Upper lobe of left lung (tissue), 4 donors: ENCODE data around the gene BET1L.

ENCODE experiments used
- CTCF ChIP-seq, 6 experiments: fragments of 450-650 bp in 4 of 6; fragments of 200-600 bp in 2 of 6; sonication (generic) in 2 of 6; IDR thresholded peaks; one replicate each; pipeline ENCODE4 v1.5.1; 2016 to 2019; ENCODE audit warnings: antibody characterized with exemption in 6 of 6
- EP300 ChIP-seq, 4 donors: sonication (generic); formaldehyde crosslinking; IDR thresholded peaks; one replicate each; pipeline ENCODE4 v1.5.1; 2017; ENCODE audit warnings: antibody characterized with exemption in 4 of 4, control low read depth in 2 of 4
- POLR2A ChIP-seq, 4 donors: fragments of 450-650 bp; IDR thresholded peaks; one replicate each; pipeline ENCODE4 v1.5.1; 2016 to 2017; ENCODE audit warnings: antibody characterized with exemption in 4 of 4, mild to moderate bottlenecking in 2 of 4
- POLR2AphosphoS5 ChIP-seq, 2 donors: sonication (generic); formaldehyde crosslinking; IDR thresholded peaks; one replicate each; pipeline ENCODE4 v1.5.1; 2017; ENCODE audit warnings: antibody characterized with exemption in 2 of 2

GRCh38 chr11:250274-250673 is 43.1 kb upstream of the BET1L start:
- no peak for TF ChIP-seq POLR2A (IDR thresholded peaks at IDR 0.05)
- TF ChIP-seq CTCF (IDR thresholded peaks at IDR 0.05): no peak
- no peak for TF ChIP-seq POLR2AphosphoS5 (IDR thresholded peaks at IDR 0.05)
- TF ChIP-seq EP300 (IDR thresholded peaks at IDR 0.05): no peak
